ENCODE data around the gene RASA3.
A peak's percentile ranks its signal among the peaks of the same experiment; 100 is the strongest.

Gene RASA3

GRCh38 chr13:114017028-114017630 lies 115.3 kb downstream of the RASA3 start:
- no peak for DNase-seq (ENCODE audit: extremely low read depth, low read depth)
- TF ChIP-seq CTCF (IDR thresholded peaks at IDR 0.05; ENCODE audit: low read depth, low read length) = peak; percentile 27

- no peak for DNase-seq (ENCODE audit: extremely low read depth, low read depth)
- no peak for TF ChIP-seq CTCF (IDR thresholded peaks at IDR 0.05; ENCODE audit: low read depth, low read length)
Measured at GRCh38 chr13:114016321-114017027, 115.9 kb downstream of the RASA3 start.

- TF ChIP-seq CTCF (IDR thresholded peaks at IDR 0.05; ENCODE audit: low read depth, low read length) = no peak
- no peak for DNase-seq (ENCODE audit: extremely low read depth, low read depth)
Measured at GRCh38 chr13:114015969-114016295, 116.5 kb downstream of the RASA3 start.

- TF ChIP-seq CTCF (IDR thresholded peaks at IDR 0.05; ENCODE audit: low read depth, low read length) = no peak
- DNase-seq (ENCODE audit: extremely low read depth, low read depth) = no peak
Measured at GRCh38 chr13:114015111-114015968, 117.1 kb downstream of the RASA3 start.

- no peak for DNase-seq (ENCODE audit: extremely low read depth, low read depth)
- TF ChIP-seq CTCF (IDR thresholded peaks at IDR 0.05; ENCODE audit: low read depth, low read length) = no peak
Measured at GRCh38 chr13:114013952-114014629, 118.3 kb downstream of the RASA3 start.

GRCh38 chr13:114013336-114013735 lies 119.1 kb downstream of the RASA3 start:
- no peak for TF ChIP-seq CTCF (IDR thresholded peaks at IDR 0.05; ENCODE audit: low read depth, low read length)
- no peak for DNase-seq (ENCODE audit: extremely low read depth, low read depth)

Data from AG09319 (cell line).